ENCODE results near the gene RGL2. TPM values are rescaled to one million over a fixed set of nuclear protein-coding genes. Genes with fewer than 3 reads are reported as not detected.

RGL2 gene
- total and polyA plus RNA-seq, 2 of the 13 experiments (the other 11 are each of a cell fraction or from before 2014, with no cell fraction given): 22.9 to 47.4 TPM

- TF ChIP-seq, protein P1, sequence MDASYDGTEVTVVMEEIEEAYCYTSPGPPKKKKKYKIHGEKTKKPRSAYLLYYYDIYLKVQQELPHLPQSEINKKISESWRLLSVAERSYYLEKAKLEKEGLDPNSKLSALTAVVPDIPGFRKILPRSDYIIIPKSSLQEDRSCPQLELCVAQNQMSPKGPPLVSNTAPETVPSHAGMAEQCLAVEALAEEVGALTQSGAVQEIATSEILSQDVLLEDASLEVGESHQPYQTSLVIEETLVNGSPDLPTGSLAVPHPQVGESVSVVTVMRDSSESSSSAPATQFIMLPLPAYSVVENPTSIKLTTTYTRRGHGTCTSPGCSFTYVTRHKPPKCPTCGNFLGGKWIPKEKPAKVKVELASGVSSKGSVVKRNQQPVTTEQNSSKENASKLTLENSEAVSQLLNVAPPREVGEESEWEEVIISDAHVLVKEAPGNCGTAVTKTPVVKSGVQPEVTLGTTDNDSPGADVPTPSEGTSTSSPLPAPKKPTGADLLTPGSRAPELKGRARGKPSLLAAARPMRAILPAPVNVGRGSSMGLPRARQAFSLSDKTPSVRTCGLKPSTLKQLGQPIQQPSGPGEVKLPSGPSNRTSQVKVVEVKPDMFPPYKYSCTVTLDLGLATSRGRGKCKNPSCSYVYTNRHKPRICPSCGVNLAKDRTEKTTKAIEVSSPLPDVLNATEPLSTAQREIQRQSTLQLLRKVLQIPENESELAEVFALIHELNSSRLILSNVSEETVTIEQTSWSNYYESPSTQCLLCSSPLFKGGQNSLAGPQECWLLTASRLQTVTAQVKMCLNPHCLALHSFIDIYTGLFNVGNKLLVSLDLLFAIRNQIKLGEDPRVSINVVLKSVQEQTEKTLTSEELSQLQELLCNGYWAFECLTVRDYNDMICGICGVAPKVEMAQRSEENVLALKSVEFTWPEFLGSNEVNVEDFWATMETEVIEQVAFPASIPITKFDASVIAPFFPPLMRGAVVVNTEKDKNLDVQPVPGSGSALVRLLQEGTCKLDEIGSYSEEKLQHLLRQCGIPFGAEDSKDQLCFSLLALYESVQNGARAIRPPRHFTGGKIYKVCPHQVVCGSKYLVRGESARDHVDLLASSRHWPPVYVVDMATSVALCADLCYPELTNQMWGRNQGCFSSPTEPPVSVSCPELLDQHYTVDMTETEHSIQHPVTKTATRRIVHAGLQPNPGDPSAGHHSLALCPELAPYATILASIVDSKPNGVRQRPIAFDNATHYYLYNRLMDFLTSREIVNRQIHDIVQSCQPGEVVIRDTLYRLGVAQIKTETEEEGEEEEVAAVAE (CRISPR knock-in tag; IDR thresholded peaks at IDR 0.05; ENCODE audit: borderline replicate concordance): no peak
- no peak for TF ChIP-seq GLI4 (CRISPR knock-in tag; IDR thresholded peaks at IDR 0.05; ENCODE audit: borderline replicate concordance)
- TF ChIP-seq ELF3 (CRISPR knock-in tag; IDR thresholded peaks at IDR 0.05): peak; percentile 77
- no peak for TF ChIP-seq ZNF773 (CRISPR knock-in tag; IDR thresholded peaks at IDR 0.05; ENCODE audit: borderline replicate concordance)
- TF ChIP-seq CREM (IDR thresholded peaks at IDR 0.05): no peak
- TF ChIP-seq CREM (CRISPR knock-in tag; IDR thresholded peaks at IDR 0.05): no peak
- no peak for TF ChIP-seq ZNF143 (CRISPR knock-in tag; IDR thresholded peaks at IDR 0.05)
- TF ChIP-seq RNF2 (conservative IDR thresholded peaks at IDR 0.05; ENCODE audit: low read depth): no peak
- peak; percentile 26; the same call in 1 of the 2 replicates for TF ChIP-seq FOSL2 (CRISPR knock-in tag; IDR thresholded peaks at IDR 0.05)
- TF ChIP-seq NFYC (CRISPR knock-in tag; IDR thresholded peaks at IDR 0.05): peak; percentile 23; the same call in 1 of the 2 replicates
- TF ChIP-seq GABPA (IDR thresholded peaks at IDR 0.05; ENCODE audit: low read depth, low read length): no peak
- TF ChIP-seq GABPA (CRISPR knock-in tag; IDR thresholded peaks at IDR 0.05; ENCODE audit: low read depth): peak; percentile 78
- no peak for TF ChIP-seq ZBTB38 (CRISPR knock-in tag; IDR thresholded peaks at IDR 0.05)
- TF ChIP-seq POGZ (CRISPR knock-in tag; IDR thresholded peaks at IDR 0.05): no peak
- no peak for TF ChIP-seq ZBTB7A (CRISPR knock-in tag; IDR thresholded peaks at IDR 0.05)
- TF ChIP-seq ZMYM4 (CRISPR knock-in tag; IDR thresholded peaks at IDR 0.05): peak; percentile 67
- no peak for TF ChIP-seq PBX3 (CRISPR knock-in tag; IDR thresholded peaks at IDR 0.05; ENCODE audit: borderline replicate concordance)
- no peak for TF ChIP-seq SOX6 (IDR thresholded peaks at IDR 0.05)
- peak; percentile 22; the same call in 1 of the 2 replicates for TF ChIP-seq SOX6 (CRISPR knock-in tag; IDR thresholded peaks at IDR 0.05)
- no peak for TF ChIP-seq HNF1A (IDR thresholded peaks at IDR 0.05; ENCODE audit: low read depth)
- TF ChIP-seq HNF1A (CRISPR knock-in tag; IDR thresholded peaks at IDR 0.05; ENCODE audit: borderline replicate concordance): no peak
These were observed 18.7 kb downstream of the RGL2 start (continued) for GRCh38 chr6:33279971-33280511.

All from HepG2 (cell line).